ENCODE results near the gene TRPC1.

GRCh38 chr3:142802891-142803290 lies 79.1 kb downstream of the TRPC1 start:
- TF ChIP-seq ZNF76 (tag by site-specific recombination; IDR thresholded peaks at IDR 0.05; ENCODE audit: borderline replicate concordance, low read depth) (no peak), KLF10 (tag by site-specific recombination; IDR thresholded peaks at IDR 0.05) (no peak), MZF1 (tag by site-specific recombination; IDR thresholded peaks at IDR 0.05; ENCODE audit: borderline replicate concordance) (no peak), ZNF274 (IDR thresholded peaks at IDR 0.05; ENCODE audit: low read length) (no peak), ZNF274 (tag by site-specific recombination; IDR thresholded peaks at IDR 0.05; ENCODE audit: borderline replicate concordance) (no peak), ZNF140 (tag by site-specific recombination; IDR thresholded peaks at IDR 0.05) (no peak), ZNF292 (tag by site-specific recombination; IDR thresholded peaks at IDR 0.05; ENCODE audit: borderline replicate concordance, low read depth) (no peak), TSHZ1 (tag by site-specific recombination; IDR thresholded peaks at IDR 0.05; ENCODE audit: borderline replicate concordance) (no peak), TCF7L2 (IDR thresholded peaks at IDR 0.05; ENCODE audit: borderline replicate concordance, low read depth, low read length) (no peak), MEIS1 (CRISPR knock-in tag; IDR thresholded peaks at IDR 0.05; ENCODE audit: borderline replicate concordance) (no peak), ZNF138 (tag by site-specific recombination; IDR thresholded peaks at IDR 0.05; ENCODE audit: borderline replicate concordance) (no peak), ZNF26 (tag by site-specific recombination; IDR thresholded peaks at IDR 0.05) (no peak)
- TF ChIP-seq, protein P1, sequence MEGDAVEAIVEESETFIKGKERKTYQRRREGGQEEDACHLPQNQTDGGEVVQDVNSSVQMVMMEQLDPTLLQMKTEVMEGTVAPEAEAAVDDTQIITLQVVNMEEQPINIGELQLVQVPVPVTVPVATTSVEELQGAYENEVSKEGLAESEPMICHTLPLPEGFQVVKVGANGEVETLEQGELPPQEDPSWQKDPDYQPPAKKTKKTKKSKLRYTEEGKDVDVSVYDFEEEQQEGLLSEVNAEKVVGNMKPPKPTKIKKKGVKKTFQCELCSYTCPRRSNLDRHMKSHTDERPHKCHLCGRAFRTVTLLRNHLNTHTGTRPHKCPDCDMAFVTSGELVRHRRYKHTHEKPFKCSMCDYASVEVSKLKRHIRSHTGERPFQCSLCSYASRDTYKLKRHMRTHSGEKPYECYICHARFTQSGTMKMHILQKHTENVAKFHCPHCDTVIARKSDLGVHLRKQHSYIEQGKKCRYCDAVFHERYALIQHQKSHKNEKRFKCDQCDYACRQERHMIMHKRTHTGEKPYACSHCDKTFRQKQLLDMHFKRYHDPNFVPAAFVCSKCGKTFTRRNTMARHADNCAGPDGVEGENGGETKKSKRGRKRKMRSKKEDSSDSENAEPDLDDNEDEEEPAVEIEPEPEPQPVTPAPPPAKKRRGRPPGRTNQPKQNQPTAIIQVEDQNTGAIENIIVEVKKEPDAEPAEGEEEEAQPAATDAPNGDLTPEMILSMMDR (tag by site-specific recombination; IDR thresholded peaks at IDR 0.05) = no peak
- TF ChIP-seq, protein P2, sequence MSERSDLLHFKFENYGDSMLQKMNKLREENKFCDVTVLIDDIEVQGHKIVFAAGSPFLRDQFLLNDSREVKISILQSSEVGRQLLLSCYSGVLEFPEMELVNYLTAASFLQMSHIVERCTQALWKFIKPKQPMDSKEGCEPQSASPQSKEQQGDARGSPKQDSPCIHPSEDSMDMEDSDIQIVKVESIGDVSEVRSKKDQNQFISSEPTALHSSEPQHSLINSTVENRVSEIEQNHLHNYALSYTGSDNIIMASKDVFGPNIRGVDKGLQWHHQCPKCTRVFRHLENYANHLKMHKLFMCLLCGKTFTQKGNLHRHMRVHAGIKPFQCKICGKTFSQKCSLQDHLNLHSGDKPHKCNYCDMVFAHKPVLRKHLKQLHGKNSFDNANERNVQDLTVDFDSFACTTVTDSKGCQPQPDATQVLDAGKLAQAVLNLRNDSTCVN (tag by site-specific recombination; optimal IDR thresholded peaks at IDR 0.05) = no peak
